ENCODE results near the gene B3GALT6.

- no peak for TF ChIP-seq CTCF (conservative IDR thresholded peaks at IDR 0.05; ENCODE audit: low read depth, low read length)
- TF ChIP-seq EZH2 (IDR thresholded peaks at IDR 0.05; ENCODE audit: low read length, unreplicated experiment) = no peak
- TF ChIP-seq EZH2phosphoT487 (IDR thresholded peaks at IDR 0.05; ENCODE audit: borderline replicate concordance, low read length) = no peak
Measured at GRCh38 chr1:1268284-1268682, 36.2 kb downstream of the B3GALT6 start.

Measured in PC-3 (cell line).